Measurements from ENCODE around the gene INPP5A.

Gene INPP5A

GRCh38 chr10:132749371-132749795 lies 211.8 kb downstream of the INPP5A start:
- no peak overlapping the region for H3K4me3 ChIP-seq (ENCODE audit: low read depth, low read length)
- no peak for TF ChIP-seq CTCF (IDR thresholded peaks at IDR 0.05; ENCODE audit: insufficient read depth, low read length, missing control alignments)
- POLR2A ChIA-PET, result no interaction called here
- CTCF ChIA-PET, result interaction anchor here (0.7 kb wide), 1 partner anchor 11 kb away, joined by 3 read pairs; no protein-coding TSS in a partner anchor
- DNase-seq (ENCODE audit: low read depth, low spot score), result no peak

GRCh38 chr10:132750936-132751335 lies 213.3 kb downstream of the INPP5A start:
- CTCF ChIA-PET, result no interaction called here
- H3K4me3 ChIP-seq (ENCODE audit: low read depth, low read length), result no peak overlapping the region
- POLR2A ChIA-PET, result no interaction called here
- DNase-seq (ENCODE audit: low read depth, low spot score), result no peak
- no peak for TF ChIP-seq CTCF (IDR thresholded peaks at IDR 0.05; ENCODE audit: insufficient read depth, low read length, missing control alignments)

- no peak overlapping the region for H3K4me3 ChIP-seq (ENCODE audit: low read depth, low read length)
- CTCF ChIA-PET, result no interaction called here
- POLR2A ChIA-PET, result no interaction called here
- no peak for TF ChIP-seq CTCF (IDR thresholded peaks at IDR 0.05; ENCODE audit: insufficient read depth, low read length, missing control alignments)
- no peak for DNase-seq (ENCODE audit: low read depth, low spot score)
Measured at GRCh38 chr10:132752378-132752777, 214.8 kb downstream of the INPP5A start.

- ChIA-PET POLR2A (no interaction called here), CTCF (no interaction called here)
- DNase-seq (ENCODE audit: low read depth, low spot score), result no peak
- no peak for TF ChIP-seq CTCF (IDR thresholded peaks at IDR 0.05; ENCODE audit: insufficient read depth, low read length, missing control alignments)
- H3K4me3 ChIP-seq (ENCODE audit: low read depth, low read length), result no peak overlapping the region
Measured at GRCh38 chr10:132752961-132753360, 215.4 kb downstream of the INPP5A start.

- CTCF ChIA-PET, result no interaction called here
- no peak overlapping the region for H3K4me3 ChIP-seq (ENCODE audit: low read depth, low read length)
- POLR2A ChIA-PET, result no interaction called here
- no peak for TF ChIP-seq CTCF (IDR thresholded peaks at IDR 0.05; ENCODE audit: insufficient read depth, low read length, missing control alignments)
- no peak for DNase-seq (ENCODE audit: low read depth, low spot score)
Measured at GRCh38 chr10:132753596-132753995, 216.0 kb downstream of the INPP5A start.

GRCh38 chr10:132754071-132754470 lies 216.5 kb downstream of the INPP5A start:
- no peak overlapping the region for H3K4me3 ChIP-seq (ENCODE audit: low read depth, low read length)
- POLR2A ChIA-PET, result no interaction called here
- no peak for TF ChIP-seq CTCF (IDR thresholded peaks at IDR 0.05; ENCODE audit: insufficient read depth, low read length, missing control alignments)
- no peak for DNase-seq (ENCODE audit: low read depth, low spot score)
- CTCF ChIA-PET, result no interaction called here
